Stimulated activated CD4-positive, alpha-beta T cell treated with anti-CD3 and anti-CD28 coated beads, Interleukin-1b, Interleukin-23, amount 100 ng/mL, for 1 hour (primary cell): ENCODE results near the gene GNG12.

Source experiments
- DNase-seq, 2 donors: peaks; one replicate each; pipeline ENCODE4 v3.0.0-alpha.2; 2020; ENCODE audit warnings: low read depth in 2 of 2

Gene GNG12

GRCh38 chr1:67815303-67816094 is 17.8 kb downstream of the GNG12 start:
- DNase-seq = no peak

- DNase-seq = no peak
Observed at GRCh38 chr1:67814121-67814772, 19.0 kb downstream of the GNG12 start.

GRCh38 chr1:67812226-67812625 is 21.0 kb downstream of the GNG12 start:
- no peak for DNase-seq

- no peak for DNase-seq
Observed at GRCh38 chr1:67811781-67812180, 21.5 kb downstream of the GNG12 start.

- DNase-seq = no peak
Observed at GRCh38 chr1:67809887-67810286, 23.4 kb downstream of the GNG12 start.

GRCh38 chr1:67807282-67807681 is 26.0 kb downstream of the GNG12 start:
- no peak for DNase-seq

GRCh38 chr1:67804710-67805109 is 28.6 kb downstream of the GNG12 start:
- DNase-seq = no peak

- no peak for DNase-seq
Observed at GRCh38 chr1:67803380-67804279, 29.6 kb downstream of the GNG12 start.

GRCh38 chr1:67802565-67802964 is 30.7 kb downstream of the GNG12 start:
- no peak for DNase-seq

GRCh38 chr1:67801903-67802302 is 31.4 kb downstream of the GNG12 start:
- DNase-seq = no peak

GRCh38 chr1:67795179-67795912 is 37.9 kb downstream of the GNG12 start:
- DNase-seq = no peak

- no peak for DNase-seq
Observed at GRCh38 chr1:67793562-67793961, 39.7 kb downstream of the GNG12 start.

- no peak for DNase-seq
Observed at GRCh38 chr1:67792741-67793458, 40.4 kb downstream of the GNG12 start.

GRCh38 chr1:67792103-67792502 is 41.2 kb downstream of the GNG12 start:
- DNase-seq = no peak

- no peak for DNase-seq
Observed at GRCh38 chr1:67791686-67792085, 41.6 kb downstream of the GNG12 start.

GRCh38 chr1:67791261-67791660 is 42.0 kb downstream of the GNG12 start:
- DNase-seq = no peak

GRCh38 chr1:67790201-67790692 is 43.0 kb downstream of the GNG12 start:
- DNase-seq = no peak

GRCh38 chr1:67789551-67789950 is 43.7 kb downstream of the GNG12 start:
- DNase-seq = no peak

GRCh38 chr1:67788904-67789303 is 44.4 kb downstream of the GNG12 start:
- no peak for DNase-seq

- no peak for DNase-seq
Observed at GRCh38 chr1:67788238-67788790, 45.0 kb downstream of the GNG12 start.

- DNase-seq = no peak
Observed at GRCh38 chr1:67787746-67788145, 45.5 kb downstream of the GNG12 start.
